ENCODE results near the gene GIT1.

DNA sequence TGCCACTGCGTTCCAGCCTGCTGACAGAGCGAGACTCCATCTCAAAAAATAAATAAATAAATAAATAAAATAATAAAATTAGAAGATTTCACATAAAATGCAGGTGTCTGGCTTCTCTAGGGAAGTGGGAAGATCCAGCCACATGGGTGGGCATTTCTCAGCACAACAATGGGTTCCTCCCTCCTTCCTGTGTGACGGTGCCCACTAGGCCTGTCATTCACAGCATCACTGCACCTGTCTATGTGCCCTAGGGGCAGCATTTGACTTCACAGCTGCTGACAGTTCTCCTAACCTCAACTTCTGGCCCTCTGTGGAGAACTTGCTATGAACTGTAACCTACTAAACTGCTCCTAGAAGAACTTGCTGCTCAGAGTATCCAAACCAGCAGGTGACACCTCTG, 25.6 kb downstream of the GIT1 start:
- TF ChIP-seq RAD21 (conservative IDR thresholded peaks at IDR 0.05) = no peak
- TF ChIP-seq, protein P1, sequence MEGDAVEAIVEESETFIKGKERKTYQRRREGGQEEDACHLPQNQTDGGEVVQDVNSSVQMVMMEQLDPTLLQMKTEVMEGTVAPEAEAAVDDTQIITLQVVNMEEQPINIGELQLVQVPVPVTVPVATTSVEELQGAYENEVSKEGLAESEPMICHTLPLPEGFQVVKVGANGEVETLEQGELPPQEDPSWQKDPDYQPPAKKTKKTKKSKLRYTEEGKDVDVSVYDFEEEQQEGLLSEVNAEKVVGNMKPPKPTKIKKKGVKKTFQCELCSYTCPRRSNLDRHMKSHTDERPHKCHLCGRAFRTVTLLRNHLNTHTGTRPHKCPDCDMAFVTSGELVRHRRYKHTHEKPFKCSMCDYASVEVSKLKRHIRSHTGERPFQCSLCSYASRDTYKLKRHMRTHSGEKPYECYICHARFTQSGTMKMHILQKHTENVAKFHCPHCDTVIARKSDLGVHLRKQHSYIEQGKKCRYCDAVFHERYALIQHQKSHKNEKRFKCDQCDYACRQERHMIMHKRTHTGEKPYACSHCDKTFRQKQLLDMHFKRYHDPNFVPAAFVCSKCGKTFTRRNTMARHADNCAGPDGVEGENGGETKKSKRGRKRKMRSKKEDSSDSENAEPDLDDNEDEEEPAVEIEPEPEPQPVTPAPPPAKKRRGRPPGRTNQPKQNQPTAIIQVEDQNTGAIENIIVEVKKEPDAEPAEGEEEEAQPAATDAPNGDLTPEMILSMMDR (IDR thresholded peaks at IDR 0.05; ENCODE audit: poor library complexity, severe bottlenecking) = no peak
- no peak for TF ChIP-seq EZH2 (IDR thresholded peaks at IDR 0.05; ENCODE audit: borderline replicate concordance, insufficient read depth, low read length, poor library complexity, severe bottlenecking)
- TF ChIP-seq POLR2AphosphoS5 (IDR thresholded peaks at IDR 0.05) = no peak
- no peak for TF ChIP-seq EP300 (conservative IDR thresholded peaks at IDR 0.05; ENCODE audit: poor library complexity, severe bottlenecking)
- TF ChIP-seq, protein P2, sequence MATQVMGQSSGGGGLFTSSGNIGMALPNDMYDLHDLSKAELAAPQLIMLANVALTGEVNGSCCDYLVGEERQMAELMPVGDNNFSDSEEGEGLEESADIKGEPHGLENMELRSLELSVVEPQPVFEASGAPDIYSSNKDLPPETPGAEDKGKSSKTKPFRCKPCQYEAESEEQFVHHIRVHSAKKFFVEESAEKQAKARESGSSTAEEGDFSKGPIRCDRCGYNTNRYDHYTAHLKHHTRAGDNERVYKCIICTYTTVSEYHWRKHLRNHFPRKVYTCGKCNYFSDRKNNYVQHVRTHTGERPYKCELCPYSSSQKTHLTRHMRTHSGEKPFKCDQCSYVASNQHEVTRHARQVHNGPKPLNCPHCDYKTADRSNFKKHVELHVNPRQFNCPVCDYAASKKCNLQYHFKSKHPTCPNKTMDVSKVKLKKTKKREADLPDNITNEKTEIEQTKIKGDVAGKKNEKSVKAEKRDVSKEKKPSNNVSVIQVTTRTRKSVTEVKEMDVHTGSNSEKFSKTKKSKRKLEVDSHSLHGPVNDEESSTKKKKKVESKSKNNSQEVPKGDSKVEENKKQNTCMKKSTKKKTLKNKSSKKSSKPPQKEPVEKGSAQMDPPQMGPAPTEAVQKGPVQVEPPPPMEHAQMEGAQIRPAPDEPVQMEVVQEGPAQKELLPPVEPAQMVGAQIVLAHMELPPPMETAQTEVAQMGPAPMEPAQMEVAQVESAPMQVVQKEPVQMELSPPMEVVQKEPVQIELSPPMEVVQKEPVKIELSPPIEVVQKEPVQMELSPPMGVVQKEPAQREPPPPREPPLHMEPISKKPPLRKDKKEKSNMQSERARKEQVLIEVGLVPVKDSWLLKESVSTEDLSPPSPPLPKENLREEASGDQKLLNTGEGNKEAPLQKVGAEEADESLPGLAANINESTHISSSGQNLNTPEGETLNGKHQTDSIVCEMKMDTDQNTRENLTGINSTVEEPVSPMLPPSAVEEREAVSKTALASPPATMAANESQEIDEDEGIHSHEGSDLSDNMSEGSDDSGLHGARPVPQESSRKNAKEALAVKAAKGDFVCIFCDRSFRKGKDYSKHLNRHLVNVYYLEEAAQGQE (IDR thresholded peaks at IDR 0.05; ENCODE audit: borderline replicate concordance) = no peak
- no peak for TF ChIP-seq TAF1 (IDR thresholded peaks at IDR 0.05; ENCODE audit: low read depth)

Data from neural cell (in vitro differentiated cells).